NCI-H2081 treated with DMSO at 0.1 percent for 48 hours (cell line): Measurements from ENCODE around the gene C6orf47.

Experiments
- DNase-seq: peaks from one replicate; lab custom pipeline; 2025; lab: John Stamatoyannopoulos, UW

C6orf47 gene

DNA sequence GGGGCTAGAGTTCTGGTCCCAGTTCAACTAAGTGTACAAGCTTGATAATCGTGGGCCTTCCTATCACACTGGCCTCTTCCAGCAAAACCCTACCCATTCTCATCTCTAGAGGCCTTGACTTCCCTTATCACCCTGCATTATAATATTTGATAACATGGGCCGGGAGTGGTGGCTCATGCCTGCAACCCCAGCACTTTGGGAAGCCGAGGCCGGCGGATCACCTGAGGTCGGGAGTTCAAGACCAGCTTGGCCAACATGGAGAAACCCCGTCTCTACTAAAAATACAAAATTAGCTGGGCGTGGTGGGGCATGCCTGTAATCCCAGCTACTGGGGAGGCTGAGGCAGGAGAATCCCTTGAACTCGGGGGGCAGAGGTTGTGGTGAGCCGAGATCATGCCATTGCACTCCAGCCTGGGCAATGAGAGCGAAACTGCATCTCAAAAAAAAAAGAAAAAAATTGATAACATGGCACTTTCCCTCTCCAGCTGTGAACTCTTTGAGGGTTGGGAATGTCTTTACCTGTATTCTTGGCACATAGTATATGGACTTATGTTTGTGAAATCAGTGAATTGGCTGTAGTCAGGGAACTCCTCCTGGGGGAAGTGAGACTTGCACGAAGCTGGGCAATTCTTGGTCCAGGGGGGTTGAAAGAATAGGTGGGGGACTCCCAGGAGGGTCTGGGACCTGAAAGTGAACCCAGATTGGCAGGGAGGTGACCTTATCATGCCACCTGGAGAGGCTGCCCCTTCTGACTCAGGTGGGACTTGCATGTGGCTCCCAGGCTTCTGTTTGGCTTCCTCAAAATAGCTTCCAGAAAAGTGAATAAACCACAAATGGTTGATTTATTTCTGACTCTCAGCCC is 915 bp upstream of the C6orf47 start:
- DNase-seq, result no peak

DNA sequence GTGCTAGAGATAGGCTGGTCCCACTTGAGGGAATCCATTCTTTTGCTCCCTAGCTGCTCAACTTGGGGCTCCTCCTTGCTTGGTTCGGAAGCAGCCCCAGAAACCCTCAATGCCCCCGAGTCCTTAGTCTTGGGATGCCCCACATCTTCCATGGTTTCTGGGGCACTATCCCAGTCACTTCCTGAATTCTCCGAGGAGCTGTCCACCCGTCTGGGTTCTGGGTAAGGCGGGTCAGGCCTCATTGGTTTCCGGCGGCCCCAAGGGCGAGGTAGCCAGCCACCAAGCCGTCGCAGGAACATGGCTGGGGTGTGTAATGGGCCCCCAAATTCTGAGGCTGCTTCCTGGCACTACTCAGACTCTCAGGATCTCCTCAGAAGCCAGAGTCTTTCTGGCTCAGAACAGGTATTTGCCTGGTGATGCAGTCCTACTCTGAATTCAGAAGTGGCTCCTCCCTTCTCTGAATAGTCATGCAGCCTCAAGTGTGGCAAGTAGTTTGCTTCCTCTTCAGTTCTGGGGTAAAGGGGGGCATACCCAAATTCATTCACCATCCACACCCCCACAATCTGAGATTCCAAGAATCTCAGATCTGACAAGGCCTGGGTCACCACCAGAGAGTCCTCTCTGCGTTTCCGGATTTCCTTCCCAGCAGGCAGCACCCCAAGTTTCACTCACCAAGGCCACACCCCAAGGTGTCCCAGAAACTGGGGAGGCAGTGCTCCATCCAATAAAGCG is 763 bp downstream of the C6orf47 start:
- DNase-seq, result no peak

DNA sequence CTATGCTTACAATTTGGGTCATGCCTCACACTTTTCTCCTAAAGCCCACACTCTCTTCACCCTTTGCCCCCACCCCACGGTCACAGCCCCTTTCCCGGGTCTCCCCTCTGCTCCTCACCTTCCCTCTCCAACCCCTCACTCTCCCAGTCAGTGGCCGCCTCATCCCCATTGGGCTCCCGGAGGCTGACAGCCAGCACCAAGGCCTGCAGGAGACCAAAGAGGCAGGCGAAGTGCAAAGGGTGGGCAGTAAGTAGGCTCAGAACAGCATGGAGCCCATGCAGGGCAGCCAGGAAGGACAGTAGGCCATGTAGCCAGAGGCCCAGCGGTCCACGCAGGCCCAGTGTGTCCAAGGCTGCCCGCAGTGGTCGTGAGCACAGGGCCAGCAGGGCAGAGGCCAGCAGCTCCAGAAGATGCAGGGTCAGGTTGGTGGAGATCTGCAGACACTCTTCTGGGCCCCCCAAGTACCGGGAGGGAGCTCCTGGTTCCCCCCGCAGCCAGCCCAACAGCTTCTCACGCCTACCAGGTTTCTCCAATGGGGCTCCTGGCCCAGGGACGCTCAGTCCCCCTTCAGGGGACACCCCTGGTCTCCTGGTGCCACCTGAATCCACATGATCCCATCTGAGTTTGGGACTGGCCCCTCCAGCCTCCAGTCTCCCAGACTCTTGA is 1.5 kb downstream of the C6orf47 start:
- DNase-seq, result no peak

DNA sequence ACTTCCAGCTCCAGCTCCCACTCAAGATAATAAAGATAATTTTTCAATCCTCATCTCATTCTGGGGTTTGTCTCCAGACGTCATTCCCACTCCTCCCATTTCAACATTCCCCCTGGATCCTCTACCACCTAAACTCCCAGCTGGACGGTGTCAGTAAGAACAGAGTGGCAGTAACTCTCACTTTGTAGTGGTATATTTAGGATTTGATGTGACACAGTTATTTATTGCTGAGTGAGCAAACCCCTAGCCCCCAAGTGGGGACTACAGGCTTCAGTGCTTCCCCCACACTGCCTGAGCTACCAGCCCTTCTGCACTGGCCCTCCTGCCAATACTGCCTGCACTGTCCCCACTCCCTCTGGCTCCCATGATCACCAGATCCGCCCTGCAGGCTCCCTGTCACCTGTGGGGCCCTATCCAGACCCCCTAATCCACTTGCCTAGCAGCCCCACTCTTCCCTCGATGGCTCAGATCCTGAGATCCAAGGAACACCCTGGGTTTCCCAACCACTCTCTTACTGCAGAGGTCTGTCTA is 2.4 kb downstream of the C6orf47 start:
- DNase-seq, result no peak

DNA sequence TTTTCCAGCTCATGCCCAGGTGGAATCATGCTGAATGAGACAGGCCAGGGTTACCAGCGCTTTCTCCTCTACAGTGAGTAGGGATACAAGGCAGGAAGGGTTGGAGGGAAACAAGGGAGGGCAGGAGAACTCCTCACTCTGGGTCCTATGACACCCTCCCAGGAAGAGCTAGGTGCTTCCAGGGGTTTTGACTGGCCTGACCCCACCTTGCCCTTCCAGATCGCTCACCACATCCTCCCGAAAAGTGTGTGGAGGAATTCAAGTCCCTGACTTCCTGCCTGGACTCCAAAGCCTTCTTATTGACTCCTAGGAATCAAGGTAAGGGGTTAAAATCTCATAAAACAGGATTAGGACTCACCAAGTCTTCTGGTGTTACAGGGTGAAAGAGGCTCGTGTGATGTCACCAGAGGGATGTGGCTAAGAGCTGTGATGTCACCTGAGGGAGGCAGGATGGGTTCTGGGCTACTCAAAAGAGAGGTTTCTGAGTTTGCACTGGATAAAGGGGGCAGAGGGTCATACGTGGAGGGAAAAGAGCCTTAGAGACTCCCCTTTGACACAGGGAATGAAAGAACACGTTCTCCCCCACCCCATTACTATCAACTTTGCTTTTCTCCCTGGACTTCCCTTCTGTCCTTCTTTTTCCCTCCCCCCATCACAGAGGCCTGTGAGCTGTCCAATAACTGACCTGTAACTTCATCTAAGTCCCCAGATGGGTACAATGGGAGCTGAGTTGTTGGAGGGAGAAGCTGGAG is 3.0 kb downstream of the C6orf47 start:
- no peak for DNase-seq

DNA sequence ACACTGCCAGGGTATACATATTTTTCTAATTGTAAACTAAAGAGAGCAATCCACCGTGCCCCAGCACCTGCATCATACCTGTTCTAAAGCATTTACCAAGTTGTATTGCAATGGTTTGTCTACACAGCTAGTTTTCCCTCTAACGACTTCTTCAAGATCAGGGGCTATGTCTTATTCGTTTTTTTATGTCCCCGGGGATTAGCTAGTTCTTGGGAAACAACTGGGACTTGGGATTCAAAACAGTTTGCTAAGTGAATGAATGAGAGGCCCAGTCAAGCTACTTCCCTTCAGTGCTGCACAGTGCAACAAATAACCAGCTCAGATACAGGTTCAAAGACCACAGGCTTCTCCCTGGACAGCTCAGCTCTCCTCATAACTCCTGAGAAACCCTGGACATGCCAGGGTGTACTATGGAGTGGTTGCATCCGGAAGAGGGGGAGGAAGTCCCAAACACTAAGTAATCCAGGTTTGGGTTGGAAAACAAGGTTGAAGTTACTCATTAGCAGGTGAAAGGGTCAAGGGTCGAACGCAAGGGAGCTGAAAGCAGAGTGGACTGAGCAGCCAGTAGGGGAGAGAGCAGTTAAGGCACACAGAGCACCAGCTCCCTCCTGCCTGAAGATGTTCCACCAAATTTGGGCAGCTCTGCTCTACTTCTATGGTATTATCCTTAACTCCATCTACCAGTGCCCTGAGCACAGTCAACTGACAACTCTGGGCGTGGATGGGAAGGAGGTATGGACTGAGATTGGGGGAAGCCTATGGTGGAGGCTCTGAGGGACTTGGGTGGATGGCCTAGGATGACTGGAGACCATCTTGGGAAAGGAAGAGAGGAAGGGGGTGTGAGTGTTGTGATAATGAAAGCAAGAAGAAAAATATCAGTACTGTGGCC is 5.0 kb downstream of the C6orf47 start, which contains the start of gene APOM:
Gene APOM, plus strand, starts transcription at position 546 of the 889 bp plus-strand sequence. Its CDS starts 73 bp downstream, at position 619.
- DNase-seq, result no peak

DNA sequence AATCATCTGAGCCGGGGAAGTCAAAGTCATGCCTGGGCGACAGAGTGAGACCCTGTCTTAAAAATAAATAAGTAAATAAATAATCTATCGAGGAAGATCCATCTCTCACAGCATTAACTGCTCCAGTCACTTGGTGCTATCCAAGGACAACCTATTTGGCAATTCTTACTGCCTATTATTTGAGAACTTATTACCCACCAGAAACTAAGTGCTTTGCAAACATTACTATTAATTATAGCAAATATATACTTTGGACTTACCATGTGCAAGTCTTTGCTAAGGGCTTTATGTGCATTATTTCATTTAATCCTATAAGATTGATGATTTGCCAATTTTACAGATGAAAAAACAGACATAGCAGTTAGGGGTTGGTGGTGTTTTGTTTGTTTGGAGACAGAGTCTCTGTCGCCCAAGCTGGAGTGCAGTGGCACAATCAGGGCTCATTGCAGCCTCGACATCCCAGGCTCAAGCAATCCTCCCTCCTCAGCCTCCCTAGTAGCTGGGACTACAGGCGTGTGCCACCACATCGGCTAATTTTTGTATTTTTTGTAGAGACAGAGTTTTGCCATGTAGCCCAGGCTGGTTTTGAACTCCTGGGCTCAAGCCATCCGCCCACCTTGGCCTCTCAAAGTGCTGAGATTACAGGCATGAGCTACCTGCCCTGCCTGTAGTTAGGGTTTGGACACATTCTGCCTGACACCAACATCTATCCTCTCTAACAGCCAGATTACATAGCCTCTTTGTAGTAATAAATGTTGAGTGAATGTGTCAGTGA is 5.8 kb downstream of the C6orf47 start:
- DNase-seq, result no peak

DNA sequence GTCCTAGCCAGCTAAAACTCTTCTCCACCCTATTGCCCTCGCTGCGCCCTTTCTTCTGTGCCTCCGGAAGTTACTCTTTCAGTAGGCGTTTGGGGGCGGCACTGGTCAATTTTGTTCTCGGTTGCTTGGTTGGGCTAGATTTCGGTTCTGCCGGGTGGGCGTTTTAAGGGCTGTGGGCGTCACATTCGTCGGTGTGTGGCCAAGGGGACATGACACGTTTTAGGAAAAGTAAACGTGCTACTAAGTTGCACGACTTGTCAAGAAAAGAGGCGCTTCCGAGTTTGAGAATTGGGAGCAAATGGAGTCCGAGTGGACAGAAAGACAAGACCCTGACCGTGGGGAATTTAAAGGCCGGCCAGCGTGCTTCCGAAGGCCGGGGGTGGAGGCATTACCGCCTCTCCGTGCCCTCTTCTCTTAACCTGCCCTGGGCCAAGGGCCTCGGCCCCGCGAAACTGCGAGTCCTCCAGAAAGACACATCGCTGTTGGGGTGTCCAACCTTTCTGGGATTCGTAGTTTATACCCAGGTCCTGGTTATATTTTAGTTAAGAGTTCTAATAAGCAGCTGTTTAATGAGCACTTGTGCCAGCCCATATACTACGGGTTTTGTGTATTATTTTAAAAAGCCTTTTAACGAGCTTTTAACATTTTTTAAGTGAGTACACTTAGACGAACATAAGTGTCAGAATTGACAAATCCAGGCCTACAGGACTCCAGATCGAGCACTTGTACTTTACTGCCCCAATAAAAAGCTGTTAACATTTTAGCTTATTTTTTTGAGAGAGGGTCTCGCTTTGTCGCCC is 7.5 kb downstream of the C6orf47 start:
- DNase-seq, result peak; percentile 67

DNA sequence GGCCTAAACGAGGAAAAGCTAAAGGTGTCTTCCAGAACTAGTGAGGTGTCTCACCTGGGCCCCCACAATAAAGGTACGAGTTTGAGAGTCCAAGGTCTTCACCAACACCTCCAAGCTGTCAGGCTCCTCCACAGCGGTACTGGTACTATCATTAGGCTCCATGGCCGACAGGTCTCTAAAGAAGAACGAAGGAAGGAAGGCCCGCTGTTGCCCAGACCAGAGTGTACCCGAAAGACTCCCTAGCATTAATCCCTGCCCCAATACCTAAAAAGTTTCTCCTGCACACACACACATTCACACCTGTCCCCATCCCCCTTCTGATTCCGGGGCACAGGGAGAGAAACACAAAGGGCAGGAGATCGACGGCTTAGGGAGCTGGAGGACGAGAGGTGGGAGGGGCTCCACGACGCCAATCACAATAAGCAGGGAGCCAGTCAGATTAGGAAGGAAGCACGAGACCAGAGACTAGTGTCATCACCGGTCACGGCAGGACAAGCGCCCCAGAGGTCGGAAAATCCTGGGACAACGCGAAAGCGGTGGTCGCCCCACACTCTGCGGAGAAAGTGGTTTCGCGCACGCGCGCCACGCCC is 8.9 kb downstream of the C6orf47 start:
- no peak for DNase-seq

DNA sequence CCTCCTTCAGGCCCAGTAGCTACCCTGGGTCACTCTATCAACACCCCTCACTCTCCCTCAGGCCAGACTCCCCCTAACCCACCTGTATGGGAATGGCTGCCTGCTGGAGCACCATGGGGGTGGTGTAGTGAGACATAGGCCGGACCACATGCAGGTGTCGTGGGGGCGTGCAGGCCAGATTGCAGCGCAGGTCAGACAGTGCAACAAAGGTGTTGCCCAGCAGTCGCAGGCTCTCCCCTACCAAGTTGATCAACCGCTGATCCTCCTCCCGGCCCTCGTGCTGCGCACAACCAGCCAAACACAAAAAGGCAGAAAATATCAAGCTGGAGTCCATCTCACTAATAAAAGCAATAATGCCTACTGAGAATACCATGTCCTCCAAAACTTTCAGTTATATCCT is 15.3 kb downstream of the C6orf47 start:
- no peak for DNase-seq

DNA sequence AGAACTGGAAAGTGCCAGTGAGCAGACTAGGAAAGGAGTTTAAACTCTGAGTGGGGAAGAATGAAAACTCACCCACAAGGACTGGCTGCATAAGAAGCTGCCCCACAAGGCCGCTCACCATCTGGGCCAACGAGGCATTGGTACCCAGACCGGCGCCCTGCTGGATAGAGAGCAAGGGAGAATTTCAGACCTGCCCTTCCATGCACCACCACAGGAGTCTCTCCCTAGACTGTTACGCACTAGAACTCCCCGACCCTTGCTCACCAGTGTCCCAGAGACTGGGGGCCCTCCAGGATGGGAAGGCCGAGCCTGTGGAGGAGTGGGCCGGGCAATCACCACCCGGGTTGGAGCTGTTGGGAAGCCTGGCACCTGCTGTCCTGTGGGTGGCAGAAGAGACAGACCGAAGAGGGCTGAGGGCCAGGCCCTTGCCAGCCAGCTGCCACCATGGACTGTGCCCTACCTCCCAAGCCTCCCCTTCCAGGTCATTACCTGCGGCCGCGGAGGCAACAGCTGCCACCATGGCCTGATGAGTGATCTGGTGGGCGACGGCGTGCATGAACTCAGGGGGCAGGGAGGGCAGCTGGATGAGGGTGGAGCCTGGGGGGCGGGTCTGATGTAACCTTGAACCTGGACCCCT is 16.6 kb downstream of the C6orf47 start:
- no peak for DNase-seq

DNA sequence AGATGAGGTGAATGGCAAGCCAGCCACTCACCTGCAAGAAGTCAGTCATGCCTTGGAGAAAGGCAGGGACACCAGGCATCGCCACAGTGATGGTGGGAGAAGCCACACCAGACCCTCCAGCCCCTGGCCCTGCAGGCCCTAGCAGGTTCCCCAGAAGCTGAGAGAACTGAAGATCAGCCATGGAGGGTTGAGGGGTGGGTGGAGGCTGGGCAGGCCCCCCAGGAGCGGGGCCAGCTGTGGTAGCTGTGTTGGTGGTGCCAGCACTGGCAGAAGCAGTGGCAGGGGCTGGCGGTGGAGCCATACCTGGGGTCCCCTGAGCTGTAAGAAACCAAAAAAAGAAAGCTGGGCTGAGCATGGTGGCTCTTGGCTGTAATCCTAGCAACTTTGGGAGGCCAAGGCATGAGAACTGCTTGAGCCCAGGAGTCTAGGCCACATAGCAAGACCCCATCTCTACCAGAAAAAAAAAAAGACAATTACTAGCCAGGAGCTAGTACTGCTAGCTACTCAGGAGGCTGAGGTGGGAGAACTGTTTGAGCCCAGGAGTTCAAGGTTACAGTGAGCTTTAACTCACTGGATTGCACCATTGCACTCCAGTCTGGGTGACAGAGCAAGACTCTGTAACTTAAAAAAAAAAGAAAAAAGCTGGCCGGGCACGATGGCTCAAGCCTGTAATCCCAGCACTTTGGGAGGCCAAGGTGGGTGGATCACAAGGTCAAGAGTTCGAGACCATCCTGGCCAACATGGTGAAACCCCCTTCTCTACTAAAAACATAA is 17.6 kb downstream of the C6orf47 start:
- no peak for DNase-seq

DNA sequence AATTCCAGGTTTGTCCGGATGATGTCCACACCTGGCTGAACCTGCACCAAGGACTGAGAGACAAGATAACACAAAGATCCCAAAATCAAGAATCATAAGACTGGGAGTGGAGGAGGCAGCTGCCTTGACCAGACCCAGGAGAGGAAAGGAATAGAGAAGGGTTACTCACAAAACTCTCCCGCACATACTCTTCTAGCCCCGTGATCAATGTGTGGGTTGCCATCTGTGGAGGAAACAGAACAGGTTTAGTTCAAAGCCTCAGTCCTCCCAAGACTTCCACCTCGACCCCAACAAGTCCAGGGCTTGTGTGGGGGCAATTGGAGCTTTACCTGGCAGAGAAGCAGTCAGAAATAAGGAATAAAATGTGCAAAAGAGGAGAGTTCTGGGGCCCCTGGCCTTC is 19.2 kb downstream of the C6orf47 start:
- DNase-seq, result no peak

DNA sequence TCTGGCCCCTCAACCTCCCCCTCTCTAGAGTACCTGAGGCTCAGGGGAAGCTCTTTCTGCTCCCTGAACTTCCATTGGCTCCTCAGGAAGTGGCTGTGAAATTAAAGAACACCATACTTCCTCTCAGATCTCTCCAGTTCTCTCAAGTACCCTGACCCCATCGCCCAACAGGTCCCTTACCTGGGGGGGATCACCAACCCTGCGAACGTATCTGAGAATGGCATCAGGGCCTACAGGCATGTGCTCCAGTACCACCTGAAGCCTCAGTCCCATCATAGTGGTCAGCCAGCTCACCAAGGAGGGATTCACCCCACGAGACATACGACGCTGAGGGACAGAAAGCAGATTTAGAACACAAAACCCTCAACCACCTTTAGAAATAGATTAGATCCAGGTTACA is 20.0 kb downstream of the C6orf47 start:
- DNase-seq, result no peak

DNA sequence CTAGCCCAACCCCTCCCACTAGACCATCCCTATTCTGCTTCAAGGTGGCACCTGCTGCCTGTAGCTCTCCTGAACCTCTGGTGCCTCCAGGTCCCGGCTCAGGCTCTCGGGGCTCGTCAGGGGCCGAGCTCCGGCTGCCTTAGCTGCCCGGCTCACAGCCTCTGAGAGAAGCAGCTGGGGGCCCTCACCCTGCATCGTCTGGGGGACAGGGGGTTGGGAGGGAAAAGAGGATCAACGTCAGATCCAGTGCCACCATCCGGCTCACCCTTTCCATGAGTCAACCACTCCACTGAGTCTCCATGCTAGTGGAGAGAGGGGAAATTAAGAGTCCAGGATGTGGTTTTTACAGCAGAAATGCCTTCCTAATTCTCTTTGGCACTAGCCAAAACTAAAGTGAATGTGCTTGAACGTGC is 21.1 kb downstream of the C6orf47 start:
- DNase-seq, result no peak

DNA sequence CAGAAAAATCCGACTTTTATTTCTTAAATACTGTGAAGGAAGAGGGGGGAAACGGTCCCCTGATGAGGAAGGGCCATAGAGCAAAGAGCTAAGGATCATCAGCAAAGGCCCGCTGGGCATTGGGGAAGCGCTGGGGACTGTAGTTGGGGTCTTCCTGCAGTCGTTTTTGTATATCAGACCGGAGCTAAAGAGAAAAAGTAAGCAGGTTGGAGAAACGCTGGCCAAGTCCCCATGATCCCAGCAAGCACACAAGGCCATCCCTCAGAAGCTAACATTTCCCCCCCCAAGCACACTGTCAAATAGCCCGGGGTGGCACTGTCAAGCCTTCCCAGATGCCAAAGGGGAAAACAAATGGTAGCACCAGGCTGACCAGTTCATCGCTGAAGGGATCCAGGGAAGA is 21.5 kb downstream of the C6orf47 start:
- no peak for DNase-seq
